ENCODE results near the gene AP2M1.

Gene AP2M1

GRCh38 chr3:184148076-184148475, 26.6 kb upstream of the AP2M1 start:
- no peak for TF ChIP-seq GATA3 (IDR thresholded peaks at IDR 0.05; ENCODE audit: low read depth, low read length)
- no peak for TF ChIP-seq GATA2 (IDR thresholded peaks at IDR 0.05; ENCODE audit: low read depth, low read length)

DNA sequence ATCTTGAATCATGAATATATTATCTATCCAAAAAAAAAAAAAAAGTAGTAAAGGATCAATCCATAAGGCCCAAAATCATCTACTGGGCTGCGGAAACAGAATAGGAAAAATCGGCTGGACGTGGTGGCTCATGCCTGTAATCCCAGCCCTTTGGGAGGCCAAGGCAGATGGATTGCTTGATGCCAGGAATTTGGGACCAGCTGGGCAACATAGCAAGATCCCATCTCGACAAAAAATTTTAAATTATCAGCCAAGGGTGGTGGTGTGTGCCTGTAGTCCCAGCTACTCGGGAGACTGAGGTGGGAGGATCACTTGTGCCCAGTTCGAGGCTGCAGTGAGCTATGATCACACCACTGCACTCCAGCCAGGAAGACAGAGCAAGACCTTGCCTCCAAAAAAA, 25.5 kb upstream of the AP2M1 start:
- TF ChIP-seq GATA2 (IDR thresholded peaks at IDR 0.05; ENCODE audit: low read depth, low read length) = no peak
- TF ChIP-seq GATA3 (IDR thresholded peaks at IDR 0.05; ENCODE audit: low read depth, low read length) = no peak

GRCh38 chr3:184154885-184155643, 19.6 kb upstream of the AP2M1 start, which contains the start of gene DVL3:
Gene DVL3, plus strand, starts transcription at chr3:184155377. Its CDS starts 259 bp downstream, at chr3:184155636.
- no peak for TF ChIP-seq GATA2 (IDR thresholded peaks at IDR 0.05; ENCODE audit: low read depth, low read length)
- no peak for TF ChIP-seq GATA3 (IDR thresholded peaks at IDR 0.05; ENCODE audit: low read depth, low read length)

- TF ChIP-seq GATA2 (IDR thresholded peaks at IDR 0.05; ENCODE audit: low read depth, low read length) (peak; percentile 79), GATA3 (IDR thresholded peaks at IDR 0.05; ENCODE audit: low read depth, low read length) (no peak)
Measured at GRCh38 chr3:184155644-184156521, 18.8 kb upstream of the AP2M1 start.

- no peak for TF ChIP-seq GATA3 (IDR thresholded peaks at IDR 0.05; ENCODE audit: low read depth, low read length)
- no peak for TF ChIP-seq GATA2 (IDR thresholded peaks at IDR 0.05; ENCODE audit: low read depth, low read length)
Measured at GRCh38 chr3:184156522-184156955, 18.1 kb upstream of the AP2M1 start.

DNA sequence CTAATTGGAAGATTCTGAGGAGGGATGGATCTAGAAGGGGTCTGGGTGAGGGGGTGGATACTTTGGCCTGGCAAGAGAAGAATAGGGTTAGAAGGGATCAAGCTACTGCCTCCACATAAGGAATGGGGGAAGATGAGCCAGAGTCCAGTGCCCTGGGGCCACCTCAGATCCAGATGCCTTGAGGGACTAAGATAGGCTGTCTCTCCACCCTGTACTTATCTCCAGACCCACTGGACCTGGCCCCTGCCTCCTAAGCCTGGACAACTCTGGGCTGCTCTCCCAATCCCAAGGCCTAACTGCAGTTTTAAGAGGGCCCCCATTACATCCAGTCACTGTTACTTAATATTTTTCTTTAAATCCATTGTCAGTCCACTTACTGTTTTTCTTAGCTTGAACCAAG, 17.4 kb upstream of the AP2M1 start:
- TF ChIP-seq GATA3 (IDR thresholded peaks at IDR 0.05; ENCODE audit: low read depth, low read length) (no peak), GATA2 (IDR thresholded peaks at IDR 0.05; ENCODE audit: low read depth, low read length) (no peak)

GRCh38 chr3:184158404-184158803, 16.3 kb upstream of the AP2M1 start:
- no peak for TF ChIP-seq GATA3 (IDR thresholded peaks at IDR 0.05; ENCODE audit: low read depth, low read length)
- TF ChIP-seq GATA2 (IDR thresholded peaks at IDR 0.05; ENCODE audit: low read depth, low read length) = no peak

DNA sequence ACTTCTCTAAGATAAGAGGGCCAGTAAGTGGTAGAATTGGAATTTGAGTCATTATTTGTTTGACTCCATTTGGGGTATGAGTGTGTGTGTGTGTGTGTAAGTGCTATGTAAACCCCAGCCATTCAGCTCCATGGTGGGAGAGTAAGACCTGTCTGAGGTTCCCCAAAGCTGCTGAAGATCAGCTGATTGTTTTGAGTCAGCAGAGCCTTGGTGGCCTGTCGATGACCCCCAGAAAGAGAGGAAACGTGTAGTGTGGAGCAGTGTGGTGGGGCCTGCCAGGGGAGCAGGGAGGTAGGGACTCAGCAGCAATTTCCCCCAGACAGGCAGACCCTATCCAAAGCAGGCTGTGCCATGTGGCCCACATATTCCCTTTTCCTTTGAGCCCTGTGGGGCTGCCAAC, 14.2 kb upstream of the AP2M1 start:
- no peak for TF ChIP-seq GATA3 (IDR thresholded peaks at IDR 0.05; ENCODE audit: low read depth, low read length)
- TF ChIP-seq GATA2 (IDR thresholded peaks at IDR 0.05; ENCODE audit: low read depth, low read length) = no peak

DNA sequence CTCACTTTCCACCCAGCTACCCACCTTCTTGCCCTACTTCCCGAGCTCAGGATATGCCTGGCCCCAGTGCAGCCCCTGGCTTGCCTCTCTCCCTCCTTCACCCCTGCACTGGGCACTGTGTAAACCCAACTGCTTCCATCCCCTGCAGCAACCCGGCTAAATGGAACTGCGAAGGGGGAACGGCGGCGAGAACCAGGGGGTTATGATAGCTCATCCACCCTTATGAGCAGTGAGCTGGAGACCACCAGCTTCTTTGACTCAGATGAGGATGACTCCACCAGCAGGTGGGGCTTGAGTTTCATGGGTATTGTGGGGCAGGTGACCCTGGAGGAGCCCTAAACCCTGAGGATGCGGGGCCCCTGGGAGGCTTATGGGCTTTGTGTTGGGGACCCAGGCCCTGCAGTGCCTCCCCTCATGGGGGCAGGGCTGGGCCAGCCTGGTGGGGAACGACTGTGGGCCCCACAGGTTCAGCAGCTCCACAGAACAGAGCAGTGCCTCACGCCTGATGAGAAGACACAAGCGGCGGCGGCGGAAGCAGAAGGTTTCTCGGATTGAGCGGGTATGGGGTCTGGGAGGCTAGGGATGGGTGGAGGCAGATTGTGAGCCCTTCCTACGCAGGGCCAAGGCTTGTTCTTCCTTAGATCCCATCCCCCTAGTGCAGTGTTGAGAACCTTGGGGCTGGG, 9.9 kb upstream of the AP2M1 start:
- TF ChIP-seq GATA2 (IDR thresholded peaks at IDR 0.05; ENCODE audit: low read depth, low read length) = no peak

DNA sequence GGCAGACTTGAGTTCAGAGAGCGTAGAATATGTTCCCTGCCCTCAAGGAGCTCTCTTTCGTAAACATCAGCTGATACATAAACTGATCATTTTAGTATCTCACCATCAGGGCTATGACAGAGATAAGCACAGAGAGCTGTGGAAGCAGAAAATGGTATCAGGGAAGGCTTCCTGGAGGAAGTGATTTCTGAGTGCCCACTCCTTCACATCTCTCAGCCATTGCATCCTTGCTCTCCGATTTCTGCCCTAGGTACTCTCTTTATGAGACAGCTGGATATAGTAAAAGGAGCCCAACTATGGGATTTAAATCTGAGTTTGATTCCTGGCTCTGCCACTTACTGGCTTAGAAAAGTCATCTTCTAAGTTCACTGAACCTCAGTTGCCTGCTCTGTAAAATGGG, 9.1 kb upstream of the AP2M1 start:
- no peak for TF ChIP-seq GATA3 (IDR thresholded peaks at IDR 0.05; ENCODE audit: low read depth, low read length)
- no peak for TF ChIP-seq GATA2 (IDR thresholded peaks at IDR 0.05; ENCODE audit: low read depth, low read length)

- TF ChIP-seq GATA2 (IDR thresholded peaks at IDR 0.05; ENCODE audit: low read depth, low read length) = no peak
- no peak for TF ChIP-seq GATA3 (IDR thresholded peaks at IDR 0.05; ENCODE audit: low read depth, low read length)
Measured at GRCh38 chr3:184166671-184167070, 8.0 kb upstream of the AP2M1 start.

DNA sequence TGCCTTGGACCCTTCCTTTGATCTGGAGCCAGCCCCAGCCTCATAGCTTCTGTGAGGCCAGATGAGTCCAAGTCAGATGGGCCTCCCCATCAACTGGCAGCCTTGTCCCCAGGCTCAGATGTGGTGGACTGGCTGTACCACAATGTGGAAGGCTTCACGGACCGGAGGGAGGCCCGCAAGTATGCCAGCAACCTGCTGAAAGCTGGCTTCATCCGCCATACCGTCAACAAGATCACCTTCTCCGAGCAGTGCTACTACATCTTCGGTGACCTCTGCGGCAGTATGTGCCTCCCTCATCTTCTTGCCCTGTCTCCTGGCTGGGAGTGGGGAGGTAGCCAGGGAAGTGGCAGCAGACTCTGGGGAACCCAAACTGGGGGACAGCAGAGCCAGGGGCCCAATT, 6.9 kb upstream of the AP2M1 start:
- TF ChIP-seq GATA3 (IDR thresholded peaks at IDR 0.05; ENCODE audit: low read depth, low read length) (no peak), GATA2 (IDR thresholded peaks at IDR 0.05; ENCODE audit: low read depth, low read length) (no peak)

DNA sequence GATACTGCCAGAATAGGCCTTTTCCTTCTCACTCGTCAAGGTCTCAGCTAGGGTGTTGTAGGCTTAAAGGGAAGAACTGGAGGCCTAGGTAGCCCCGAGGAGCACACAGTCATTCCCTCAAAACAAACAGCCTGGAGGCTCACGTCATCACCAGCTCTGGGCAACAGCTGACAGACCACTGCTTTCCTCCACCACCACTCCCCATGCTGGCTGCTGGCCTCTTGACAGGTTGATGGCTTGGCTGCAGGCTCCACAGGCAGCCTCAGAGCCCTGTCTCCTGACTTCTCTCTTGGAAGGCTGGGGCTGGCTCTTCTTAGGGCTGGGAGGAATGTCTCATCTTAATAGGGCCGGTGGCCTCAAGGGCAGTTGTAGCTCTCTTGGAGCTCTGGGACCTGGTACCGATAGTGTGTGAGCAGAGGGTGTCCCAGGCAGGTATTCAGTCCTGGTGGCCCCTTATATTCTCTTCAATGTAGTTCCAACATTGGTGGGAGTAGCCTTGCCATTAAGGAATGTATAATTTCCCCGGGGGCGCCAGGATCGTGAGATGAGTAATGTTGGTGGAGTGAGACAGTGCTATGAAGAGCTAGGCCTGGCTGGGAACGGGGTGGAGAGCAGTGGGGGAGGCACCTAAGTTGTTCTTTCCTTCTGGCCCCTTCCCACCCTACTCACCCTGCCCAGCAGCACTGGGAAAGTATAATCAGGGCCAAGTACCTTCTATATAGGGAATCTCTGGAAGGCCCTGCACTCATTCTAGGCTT, 6.1 kb upstream of the AP2M1 start:
- no peak for TF ChIP-seq GATA2 (IDR thresholded peaks at IDR 0.05; ENCODE audit: low read depth, low read length)
- no peak for TF ChIP-seq GATA3 (IDR thresholded peaks at IDR 0.05; ENCODE audit: low read depth, low read length)

Data from SH-SY5Y (cell line).